H1 (cell line): ENCODE data around the gene ALG3. TPM values are rescaled to one million over a fixed set of nuclear protein-coding genes. Genes with fewer than 3 reads are reported as not detected.

Source experiments
- E2F6 ChIP-seq: IDR thresholded peaks from 2 replicates; pipeline ENCODE4 v1.6.1; 2012; ENCODE audit warnings: inconsistent platforms
- EP300 ChIP-seq, 2 experiments: IDR thresholded peaks; 1 replicate in 1 of 2; 2 replicates in 1 of 2; pipeline ENCODE4 v1.6.1; 2011 to 2012; ENCODE audit warnings: low read depth in 2 of 2, low read length in 2 of 2, mild to moderate bottlenecking in 2 of 2, borderline replicate concordance in 1 of 2, inconsistent platforms in 1 of 2, moderate library complexity in 1 of 2
- HDAC2 ChIP-seq, 2 experiments: fragments of 300-600 bp in 1 of 2; sonication (generic) in 1 of 2; IDR thresholded peaks; 2 replicates each; pipeline ENCODE4 v1.6.1; 2011 to 2012; ENCODE audit warnings: low read depth in 2 of 2, low read length in 2 of 2, mild to moderate bottlenecking in 2 of 2, moderate library complexity in 2 of 2, borderline replicate concordance in 1 of 2, inconsistent platforms in 1 of 2
- KDM1A ChIP-seq: fragments of 200-600, 300-600 bp; sonication (generic); IDR thresholded peaks from 2 replicates; pipeline ENCODE4 v1.7.1; 2016; ENCODE audit warnings: mild to moderate bottlenecking, low read length, borderline replicate concordance
- SIN3A ChIP-seq, 2 experiments: IDR thresholded peaks in 1 of 2; conservative IDR thresholded peaks in 1 of 2; 2 replicates each; pipeline ENCODE4 v1.6.1; 2011 to 2012; ENCODE audit warnings: low read length in 2 of 2, improper control_type of control experiment in 1 of 2, low read depth in 1 of 2, mild to moderate bottlenecking in 1 of 2
- SUZ12 ChIP-seq: fragments of 200-600 bp; sonication (generic); IDR thresholded peaks from 2 replicates; pipeline ENCODE4 v1.6.1; 2012; ENCODE audit warnings: mild to moderate bottlenecking, inconsistent platforms, low read length, moderate library complexity, mixed read lengths
- polyA plus RNA-seq, 7 experiments: library from polyadenylated mRNA; depleted of rRNA in 3 of 7; stranded (reverse) in 5 of 7; unstranded in 2 of 7; fragments of >200 nt in 5 of 7; fragments of 200-250 nt in 2 of 7; gene quantifications; 1 replicate in 5 of 7; 2 replicates in 1 of 7; 4 replicates in 1 of 7; pipeline versions ENCODE4 v1.2.1 to v1.2.3, GENCODE V29; 2011 to 2013; ENCODE audit warnings: missing spikeins in 2 of 7, mixed read lengths in 2 of 7
- total RNA-seq: library from RNA; stranded (reverse); fragmentation: NEBNext Ultra II Directional; extraction: Animal tissue kit (Norgen Biotek cat#: 25700); gene quantifications from 2 replicates; pipeline ENCODE4 v1.2.1, GENCODE V29; 2021

The ALG3 gene
- total and polyA plus RNA-seq, 2 of the 8 experiments (the other 6 are each of a cell fraction or from before 2014, with no cell fraction given) = 54.6 to 148 TPM

GRCh38 chr3:184239708-184240107 lies 9.1 kb downstream of the ALG3 start (continued):
- no peak for TF ChIP-seq E2F6
- TF ChIP-seq KDM1A = no peak
- no peak for TF ChIP-seq SIN3A (conservative IDR thresholded peaks at IDR 0.05 in 1 of 2, IDR thresholded peaks at IDR 0.05 in 1 of 2; ENCODE audit: low read depth in 1 of 2, low read length in 2 of 2)
- no peak for TF ChIP-seq SUZ12
- TF ChIP-seq HDAC2 (IDR thresholded peaks at IDR 0.05; ENCODE audit: borderline replicate concordance in 1 of 2, low read depth in 2 of 2, low read length in 2 of 2) = no peak
- no peak for TF ChIP-seq EP300 (IDR thresholded peaks at IDR 0.05; ENCODE audit: borderline replicate concordance in 1 of 2, low read depth in 2 of 2, low read length in 2 of 2)
